GM18951 (cell line): ENCODE data around the gene OR4K1.
"Not testable (repeated sequence)": the region's sequence is repeated elsewhere in the genome, so short reads cannot be mapped to it uniquely, and the experiment has no call there.

Experiments
- POLR2A ChIP-seq: IDR thresholded peaks from 4 replicates; pipeline ENCODE4 v1.6.1; 2011; ENCODE audit warnings: mild to moderate bottlenecking; ENCODE audit not compliant: insufficient read length, insufficient read depth; ENCODE audit errors: extremely low read depth
- in situ Hi-C: fragments of 300-500 bp; cut with MboI; formaldehyde crosslinking; loops from one replicate; pipeline ENCODE4 v1.12.0; 2022; ENCODE audit warnings: low sequenced_read_pairs, mixed read lengths, inconsistent platforms; ENCODE audit not compliant: unreplicated experiment

The OR4K1 gene, protein sequence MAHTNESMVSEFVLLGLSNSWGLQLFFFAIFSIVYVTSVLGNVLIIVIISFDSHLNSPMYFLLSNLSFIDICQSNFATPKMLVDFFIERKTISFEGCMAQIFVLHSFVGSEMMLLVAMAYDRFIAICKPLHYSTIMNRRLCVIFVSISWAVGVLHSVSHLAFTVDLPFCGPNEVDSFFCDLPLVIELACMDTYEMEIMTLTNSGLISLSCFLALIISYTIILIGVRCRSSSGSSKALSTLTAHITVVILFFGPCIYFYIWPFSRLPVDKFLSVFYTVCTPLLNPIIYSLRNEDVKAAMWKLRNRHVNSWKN

DNA sequence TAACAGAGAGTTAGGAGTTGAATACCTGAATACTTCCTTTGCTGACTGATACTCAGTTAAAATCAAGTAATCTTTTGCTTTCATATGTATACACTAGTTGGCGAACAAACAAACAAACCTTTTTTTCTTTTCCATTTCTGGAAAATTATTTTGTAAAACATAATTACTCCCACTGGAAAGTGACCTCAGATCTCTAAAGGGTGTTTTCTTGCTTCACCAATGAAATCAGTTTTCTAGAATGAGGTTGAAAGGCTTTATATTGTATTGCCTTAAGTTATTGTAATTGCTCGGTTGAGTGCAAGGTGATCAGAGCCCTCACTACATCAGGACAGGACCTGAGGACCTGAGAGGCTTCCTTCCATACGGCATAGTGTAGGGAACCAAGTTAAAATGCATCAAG lies at the start of gene OR4K1:
Gene OR4K1, plus strand, starts transcription at position 301 of the 400 bp plus-strand sequence. CDS start 4,750 bp downstream, outside the sequence.
- in situ Hi-C loops = no loop called here

DNA sequence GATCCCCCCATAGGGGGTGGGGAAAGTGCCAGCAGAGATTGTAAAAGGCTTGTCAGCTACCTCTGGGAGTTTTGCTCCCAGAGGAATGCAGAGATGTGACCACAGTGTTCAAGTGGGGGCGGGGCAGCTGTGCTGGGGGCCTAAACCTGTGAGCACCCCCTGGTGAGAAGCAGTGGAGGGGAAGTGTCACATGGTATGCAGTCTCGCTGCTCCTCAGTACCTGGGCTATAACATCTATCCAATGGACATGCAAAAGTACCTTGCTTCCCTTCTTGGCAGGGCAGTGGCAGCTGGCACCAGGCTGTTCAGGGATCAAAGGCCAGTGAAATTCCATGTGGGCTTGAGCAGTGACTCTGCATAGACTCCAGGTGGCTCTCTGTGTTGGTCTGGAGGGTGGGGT lies 35.4 kb upstream of the OR4K1 start:
- no peak for TF ChIP-seq POLR2A
- in situ Hi-C loops = no loop called here

More for the DNA sequence above, at the start of gene OR4K1:
- no peak for TF ChIP-seq POLR2A

DNA sequence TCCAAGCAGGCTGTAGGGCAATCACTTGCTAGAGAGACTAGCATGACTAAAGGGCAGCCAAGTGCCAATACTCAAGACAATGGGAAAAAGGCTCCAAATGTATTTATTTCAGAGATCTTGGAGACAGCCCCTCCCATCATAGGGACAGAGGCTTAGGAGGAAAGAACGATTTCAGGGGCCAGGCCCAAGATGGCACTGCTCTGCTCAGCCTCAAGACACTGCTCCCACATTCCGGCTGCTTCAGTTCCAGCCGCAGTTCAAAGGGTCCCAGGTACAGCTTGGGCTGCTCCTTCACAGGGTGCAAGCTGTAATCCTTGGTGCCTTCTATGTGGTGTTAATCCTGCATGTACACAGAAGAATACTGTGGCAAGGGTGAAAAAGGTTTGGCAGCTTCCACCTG lies 29.7 kb upstream of the OR4K1 start:
- TF ChIP-seq POLR2A = no peak
- in situ Hi-C loops = no loop called here

DNA sequence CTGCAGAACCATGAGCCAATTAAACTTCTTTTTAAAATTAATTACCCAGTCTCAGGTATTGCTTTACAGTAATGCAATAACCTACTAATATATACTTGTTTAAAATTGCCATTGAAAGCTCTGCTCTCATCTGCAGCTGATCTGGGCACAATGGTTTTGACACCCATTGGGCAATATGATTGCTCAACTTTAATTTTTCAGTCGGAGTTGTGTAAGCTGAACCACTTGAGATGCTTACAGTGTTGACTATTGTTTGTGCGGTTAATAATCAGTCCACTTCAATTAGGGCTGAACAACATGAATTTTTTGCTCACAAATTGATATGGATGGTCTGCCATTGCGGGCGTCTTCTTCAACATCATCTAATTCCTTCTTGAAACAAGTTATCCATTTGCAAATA lies 28.3 kb upstream of the OR4K1 start:
- in situ Hi-C loops = no loop called here
- TF ChIP-seq POLR2A = no peak

DNA sequence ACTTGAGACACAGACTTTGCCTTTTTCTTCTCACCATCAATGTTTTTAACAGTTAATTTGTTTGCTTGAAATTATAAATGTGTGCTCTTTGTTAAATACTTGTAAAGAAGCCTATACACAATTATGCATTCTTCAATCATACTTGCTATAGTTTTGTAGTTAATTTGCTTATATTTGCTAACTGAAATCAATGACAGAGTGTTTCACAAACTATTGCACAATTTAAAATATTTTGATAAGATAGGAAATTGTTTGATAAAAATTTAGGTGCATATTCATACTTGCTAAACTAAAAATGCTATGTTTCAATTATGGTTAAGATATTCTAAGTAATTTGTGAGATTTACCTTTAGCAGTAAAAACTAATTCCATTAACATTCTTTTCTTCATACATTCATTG lies 24.1 kb upstream of the OR4K1 start:
- in situ Hi-C loops = no loop called here
- no peak for TF ChIP-seq POLR2A

DNA sequence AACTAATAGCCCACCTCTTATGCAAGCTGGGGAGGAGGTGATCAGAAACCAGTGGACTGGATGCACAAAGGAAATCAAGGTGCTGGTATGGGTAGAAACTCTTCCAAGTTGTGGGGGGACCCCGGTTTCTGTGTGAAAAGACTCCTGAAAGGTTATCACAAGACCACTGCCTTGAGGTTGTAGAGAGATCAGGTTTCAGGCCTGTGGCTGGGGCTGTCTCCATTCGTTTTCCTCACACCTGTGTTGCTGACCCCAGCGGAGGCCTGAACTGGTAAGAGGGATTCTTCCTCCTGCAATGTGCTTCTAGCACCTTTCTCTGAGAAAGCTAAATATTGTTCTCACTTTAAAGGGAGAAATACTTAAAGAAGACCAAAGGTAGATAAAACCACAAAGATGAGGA lies 19.6 kb upstream of the OR4K1 start:
- TF ChIP-seq POLR2A = no peak
- in situ Hi-C loops = no loop called here

DNA sequence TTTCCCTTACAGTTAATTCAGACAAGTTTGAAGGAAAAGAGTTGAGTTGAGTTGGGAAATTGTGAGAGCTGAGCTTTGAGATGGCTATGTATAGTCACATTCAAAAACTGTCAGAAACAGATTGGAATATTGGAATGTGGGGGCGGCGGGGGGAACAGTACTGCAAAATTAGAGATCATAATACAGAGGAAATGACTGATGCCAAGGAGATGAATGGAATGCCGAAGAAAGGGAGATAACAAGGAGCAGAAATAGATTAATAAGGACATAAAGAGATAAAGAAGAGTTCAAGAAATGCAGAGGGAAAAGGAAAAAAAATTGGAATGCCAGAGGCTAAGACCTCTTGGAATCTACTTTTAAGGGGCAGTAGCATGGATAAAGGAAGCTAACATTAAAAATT lies 13.5 kb upstream of the OR4K1 start:
- no peak for TF ChIP-seq POLR2A

DNA sequence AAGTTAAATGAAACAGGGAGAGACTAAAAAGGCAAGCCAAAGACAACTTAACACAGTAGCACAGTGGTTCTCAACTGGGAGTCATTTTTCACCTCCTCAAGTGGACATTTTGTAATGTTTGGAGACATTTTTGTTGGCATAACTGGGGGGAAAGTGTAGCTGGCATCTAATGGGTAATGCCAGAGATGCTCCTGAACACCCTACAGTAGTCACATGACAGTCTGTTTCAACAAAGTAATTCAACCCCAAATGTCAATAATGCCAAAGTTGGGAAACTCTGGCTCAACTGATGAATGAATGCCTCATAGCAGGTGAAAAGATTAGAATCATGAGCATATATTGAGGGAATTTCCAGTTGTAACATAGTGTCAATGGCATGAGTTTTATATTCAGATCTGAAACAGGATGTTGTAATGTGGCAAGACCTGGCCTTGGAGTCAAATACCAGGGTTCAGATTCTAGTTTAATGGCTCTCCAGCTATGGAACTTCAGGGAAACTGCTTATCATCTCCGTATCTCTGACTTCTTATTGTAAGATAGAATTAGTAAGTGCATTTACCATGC lies 12.7 kb upstream of the OR4K1 start:
- no peak for TF ChIP-seq POLR2A
- in situ Hi-C loops = no loop called here

More for the DNA sequence above, 13.5 kb upstream of the OR4K1 start:
- in situ Hi-C loops = no loop called here

DNA sequence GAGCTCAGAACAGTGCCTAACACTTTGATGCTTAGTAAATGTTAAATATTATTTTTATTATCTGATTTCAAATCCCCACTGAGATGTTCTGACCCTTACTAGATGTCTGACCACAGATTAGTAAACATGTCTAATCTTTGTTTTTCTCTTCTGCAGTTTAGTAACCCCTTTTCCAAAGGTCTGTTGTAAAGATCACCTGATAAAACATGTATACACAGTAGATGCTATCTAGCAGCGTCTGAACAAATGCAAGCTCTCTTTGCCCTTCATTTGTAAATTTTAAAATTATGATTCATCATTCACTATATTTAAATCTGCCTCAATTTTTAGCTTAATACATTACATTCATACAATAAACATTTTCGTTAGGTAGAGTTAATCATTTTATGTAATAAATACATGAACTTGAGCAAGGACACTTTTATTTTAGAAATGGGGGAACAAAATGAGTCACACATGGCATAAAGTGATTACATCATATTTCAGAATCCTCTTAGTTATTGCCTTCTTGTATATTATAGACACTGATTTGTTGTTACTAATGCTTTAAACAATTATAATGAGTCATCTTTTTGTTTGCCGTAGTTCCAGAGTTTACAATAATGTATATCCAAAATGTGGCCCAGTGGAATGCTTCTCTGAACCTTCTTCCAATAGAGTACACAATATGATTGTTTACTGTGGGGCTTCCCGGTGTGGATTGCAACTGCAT lies 12.0 kb upstream of the OR4K1 start:
- TF ChIP-seq POLR2A = no peak
- in situ Hi-C loops = no loop called here

DNA sequence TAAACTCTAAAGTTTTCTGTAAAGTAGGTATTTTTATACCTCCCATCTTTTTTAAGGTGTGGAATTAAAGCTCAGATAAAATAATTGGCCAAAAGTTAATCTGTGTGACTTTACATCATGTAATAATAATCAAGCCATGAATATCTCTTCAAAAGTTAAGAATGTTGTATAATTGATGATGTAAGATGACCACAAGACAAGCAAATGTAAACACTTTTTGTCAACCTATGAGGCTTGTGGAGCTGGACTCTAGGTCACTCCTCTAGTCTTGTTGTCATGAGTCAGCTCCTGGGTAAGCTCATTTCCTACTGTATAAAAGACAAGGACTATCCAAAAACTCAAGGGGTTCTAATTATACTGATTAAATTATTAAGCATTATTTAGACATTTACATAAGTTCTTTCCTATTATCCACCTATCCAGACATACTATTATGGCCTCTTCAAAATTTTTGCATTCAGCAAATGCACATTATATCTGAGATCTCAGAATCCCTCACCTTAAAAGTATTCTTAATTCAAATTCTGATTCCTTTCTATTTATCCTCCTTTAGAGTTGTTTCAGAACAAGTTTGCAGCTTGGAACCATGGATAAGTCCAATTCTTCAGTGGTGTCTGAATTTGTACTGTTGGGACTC lies 10.6 kb upstream of the OR4K1 start, which contains the start of gene OR4K5:
Gene OR4K5, plus strand, starts transcription at position 587 of the 637 bp plus-strand sequence. Its CDS starts 0 bp downstream, at position 587.
- in situ Hi-C loops = no loop called here
- no peak for TF ChIP-seq POLR2A

DNA sequence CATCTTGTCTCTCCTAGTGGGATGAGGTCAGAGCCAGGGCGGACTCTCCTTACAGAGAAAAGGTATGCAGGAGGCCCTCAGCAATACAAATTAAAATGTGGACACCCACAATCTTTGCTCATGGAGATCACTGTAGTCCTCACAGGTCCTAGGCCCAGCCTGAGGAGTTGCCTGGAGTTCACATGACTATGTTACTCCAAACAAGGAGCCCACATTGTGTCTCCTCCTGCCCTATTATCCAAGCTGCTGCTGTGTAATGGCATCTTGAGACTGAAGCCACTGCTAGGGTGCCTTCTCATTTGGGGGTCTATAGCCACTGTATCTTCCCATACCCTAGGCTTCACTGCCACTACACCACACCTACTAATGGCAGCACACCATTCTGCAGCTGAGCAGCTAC lies 11.0 kb downstream of the OR4K1 start:
- no peak for TF ChIP-seq POLR2A
- in situ Hi-C loops = no loop called here

DNA sequence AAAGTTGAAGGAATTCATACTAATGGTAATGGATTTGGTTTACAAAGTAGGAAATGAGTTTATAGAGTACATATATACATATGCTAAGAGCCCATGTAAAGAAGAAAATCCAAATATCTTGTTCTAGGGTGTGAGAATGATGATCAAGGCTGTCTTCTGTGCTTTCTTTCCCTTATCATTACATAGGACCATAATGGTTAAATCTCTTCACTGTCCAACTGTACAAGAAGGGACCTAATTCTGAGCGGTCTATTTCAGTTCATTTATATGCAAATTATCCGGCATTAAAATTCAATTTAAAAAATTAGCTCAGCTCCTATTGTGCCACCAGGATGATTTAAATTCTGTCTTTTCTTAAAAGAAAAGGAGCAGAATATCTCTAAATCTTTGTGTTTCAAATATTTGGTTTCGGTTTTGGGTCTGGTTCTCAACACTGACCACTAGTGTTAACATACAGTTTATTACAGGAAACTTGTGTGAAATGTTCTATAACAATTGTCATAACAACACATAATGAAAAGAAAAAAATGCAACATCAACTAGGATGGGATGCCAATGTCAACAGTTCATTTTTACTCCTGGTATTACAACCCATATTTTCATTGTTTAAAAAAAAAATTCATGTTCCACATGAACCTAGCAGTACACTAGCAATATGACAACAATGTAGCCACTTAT lies 16.8 kb downstream of the OR4K1 start:
- in situ Hi-C loops = no loop called here
- no peak for TF ChIP-seq POLR2A

DNA sequence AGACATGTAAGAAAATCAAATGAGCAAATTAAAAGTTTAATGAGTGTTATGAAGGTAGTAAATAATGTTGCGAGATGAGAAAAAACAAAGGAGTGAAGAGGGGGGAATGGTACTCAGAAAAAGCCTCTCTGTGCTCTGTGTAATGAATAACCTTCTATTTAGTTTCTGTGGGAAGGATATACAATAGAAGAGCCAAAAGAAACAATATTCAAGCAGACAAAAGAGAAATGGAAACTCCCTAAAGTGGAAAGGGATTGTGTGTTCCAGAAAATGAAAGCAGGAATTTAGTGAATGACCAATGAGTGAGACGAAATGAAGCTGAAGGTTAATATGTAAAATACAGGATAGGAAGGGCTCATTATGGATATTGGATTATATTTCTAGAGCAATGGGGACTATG lies 18.5 kb downstream of the OR4K1 start:
- in situ Hi-C loops = no loop called here
- no peak for TF ChIP-seq POLR2A

DNA sequence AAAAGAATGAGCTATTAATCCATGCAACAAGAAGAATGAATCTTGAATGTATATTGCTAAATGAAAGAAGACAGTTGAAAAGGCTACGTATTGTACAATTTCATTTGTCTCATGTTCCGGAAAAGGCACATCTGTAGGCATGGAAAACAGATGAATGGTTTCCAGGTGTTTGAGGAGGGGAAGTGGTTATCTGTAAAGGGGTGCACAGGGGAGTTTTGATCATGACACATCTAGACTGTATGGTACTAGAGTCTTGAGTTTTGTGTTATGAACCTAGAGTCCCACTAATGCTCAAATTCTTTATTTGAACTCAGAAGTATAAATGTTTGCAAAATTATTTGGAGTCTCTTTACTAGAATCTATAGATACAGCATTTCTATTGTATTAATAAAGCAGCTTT lies 39.0 kb downstream of the OR4K1 start:
- in situ Hi-C loops = not testable (repeated sequence)
